ENCODE results near the gene NPR3.
A peak's percentile ranks its signal among the peaks of the same experiment; 100 is the strongest.

NPR3 gene

DNA sequence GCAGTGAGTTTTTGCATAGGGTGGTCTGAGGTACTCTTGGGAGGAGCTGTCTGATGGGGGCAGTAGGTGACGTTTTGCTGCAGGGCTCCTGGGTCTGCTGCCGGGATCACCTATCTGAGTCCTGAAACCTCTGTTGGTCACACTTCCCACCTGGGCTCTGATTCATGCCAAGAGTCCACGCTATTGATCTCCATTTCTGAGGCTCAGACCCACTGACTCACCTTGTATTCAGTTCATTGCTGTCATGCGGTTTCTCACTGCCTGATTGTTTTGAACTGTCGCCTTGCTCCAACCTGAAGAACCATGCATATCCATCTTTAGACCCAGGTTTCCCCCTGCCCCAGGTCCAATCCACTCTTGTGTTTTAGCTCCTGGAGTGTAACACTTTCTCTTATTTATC, 101.3 kb downstream of the NPR3 start:
- TF ChIP-seq, protein P1, sequence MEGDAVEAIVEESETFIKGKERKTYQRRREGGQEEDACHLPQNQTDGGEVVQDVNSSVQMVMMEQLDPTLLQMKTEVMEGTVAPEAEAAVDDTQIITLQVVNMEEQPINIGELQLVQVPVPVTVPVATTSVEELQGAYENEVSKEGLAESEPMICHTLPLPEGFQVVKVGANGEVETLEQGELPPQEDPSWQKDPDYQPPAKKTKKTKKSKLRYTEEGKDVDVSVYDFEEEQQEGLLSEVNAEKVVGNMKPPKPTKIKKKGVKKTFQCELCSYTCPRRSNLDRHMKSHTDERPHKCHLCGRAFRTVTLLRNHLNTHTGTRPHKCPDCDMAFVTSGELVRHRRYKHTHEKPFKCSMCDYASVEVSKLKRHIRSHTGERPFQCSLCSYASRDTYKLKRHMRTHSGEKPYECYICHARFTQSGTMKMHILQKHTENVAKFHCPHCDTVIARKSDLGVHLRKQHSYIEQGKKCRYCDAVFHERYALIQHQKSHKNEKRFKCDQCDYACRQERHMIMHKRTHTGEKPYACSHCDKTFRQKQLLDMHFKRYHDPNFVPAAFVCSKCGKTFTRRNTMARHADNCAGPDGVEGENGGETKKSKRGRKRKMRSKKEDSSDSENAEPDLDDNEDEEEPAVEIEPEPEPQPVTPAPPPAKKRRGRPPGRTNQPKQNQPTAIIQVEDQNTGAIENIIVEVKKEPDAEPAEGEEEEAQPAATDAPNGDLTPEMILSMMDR (IDR thresholded peaks at IDR 0.05; ENCODE audit: low read length, missing control alignments), result no peak
- H3K4me3 ChIP-seq (replicated peaks; ENCODE audit: low read depth, low read length), result no peak overlapping the region
- no peak for DNase-seq (ENCODE audit: low read depth)

DNA sequence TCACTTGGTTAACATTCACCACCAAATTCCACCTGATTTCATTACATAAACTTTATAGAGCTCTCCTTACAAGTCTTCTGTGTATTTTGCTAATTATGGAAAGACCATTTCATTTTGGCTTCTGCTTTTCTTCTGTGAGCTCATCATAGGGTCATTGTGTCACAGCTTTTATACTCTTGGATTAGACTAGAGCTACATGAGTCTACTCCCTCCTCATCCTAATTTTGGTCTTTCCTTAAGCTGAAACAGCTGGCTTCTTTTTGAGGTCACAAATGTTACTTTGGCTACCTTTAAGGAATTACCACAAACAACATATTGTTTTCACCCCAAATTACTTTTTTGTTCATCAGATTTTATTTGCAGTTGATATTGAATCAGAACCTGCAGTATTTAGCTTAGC, 103.0 kb downstream of the NPR3 start:
- TF ChIP-seq, protein P1 (IDR thresholded peaks at IDR 0.05; ENCODE audit: low read length, missing control alignments), result no peak
- no peak for DNase-seq (ENCODE audit: low read depth)
- H3K4me3 ChIP-seq (replicated peaks; ENCODE audit: low read depth, low read length), result no peak overlapping the region

DNA sequence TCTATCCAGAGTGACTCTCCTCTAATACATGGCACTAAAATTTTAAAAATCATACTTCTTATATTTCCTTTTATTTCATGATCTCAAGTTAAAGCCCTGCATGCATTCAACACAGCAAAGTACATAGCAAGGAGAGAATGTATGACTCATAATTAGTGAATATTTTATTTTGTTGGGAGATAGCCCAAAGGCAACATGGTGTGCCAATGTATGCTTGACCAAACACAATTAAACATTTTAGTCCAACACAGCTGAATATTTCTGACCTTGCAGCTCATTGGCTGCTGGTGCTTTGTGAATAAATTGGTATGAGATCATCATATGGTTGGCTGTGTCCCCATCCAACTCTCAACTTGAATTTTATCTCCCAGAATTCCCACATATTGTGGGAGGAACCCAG, 103.5 kb downstream of the NPR3 start:
- peak; percentile 58 for DNase-seq (ENCODE audit: low read depth)
- TF ChIP-seq, protein P1 (IDR thresholded peaks at IDR 0.05; ENCODE audit: low read length, missing control alignments), result no peak
- H3K4me3 ChIP-seq (replicated peaks; ENCODE audit: low read depth, low read length), result no peak overlapping the region

DNA sequence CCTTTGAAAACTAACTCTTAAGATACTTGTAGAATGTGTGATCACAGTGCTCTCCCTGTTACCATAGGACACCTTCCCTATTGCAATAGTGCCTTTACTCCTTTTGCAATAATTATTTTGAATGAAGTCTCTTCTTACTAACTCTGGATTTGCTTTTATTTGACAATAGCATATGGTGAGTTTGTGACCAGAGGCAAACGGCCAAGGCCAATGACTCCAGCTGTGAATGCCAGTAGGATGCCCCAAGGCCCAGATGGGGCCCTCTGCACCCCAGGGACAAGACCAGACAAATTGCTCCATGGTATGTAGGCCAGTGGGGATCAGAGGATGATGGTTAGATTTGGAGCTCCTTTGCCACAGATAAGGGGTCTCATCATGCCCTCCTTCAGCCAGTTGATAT, 116.9 kb downstream of the NPR3 start:
- TF ChIP-seq, protein P1 (IDR thresholded peaks at IDR 0.05; ENCODE audit: low read length, missing control alignments), result no peak
- no peak for DNase-seq (ENCODE audit: low read depth)
- H3K4me3 ChIP-seq (replicated peaks; ENCODE audit: low read depth, low read length), result no peak overlapping the region

DNA sequence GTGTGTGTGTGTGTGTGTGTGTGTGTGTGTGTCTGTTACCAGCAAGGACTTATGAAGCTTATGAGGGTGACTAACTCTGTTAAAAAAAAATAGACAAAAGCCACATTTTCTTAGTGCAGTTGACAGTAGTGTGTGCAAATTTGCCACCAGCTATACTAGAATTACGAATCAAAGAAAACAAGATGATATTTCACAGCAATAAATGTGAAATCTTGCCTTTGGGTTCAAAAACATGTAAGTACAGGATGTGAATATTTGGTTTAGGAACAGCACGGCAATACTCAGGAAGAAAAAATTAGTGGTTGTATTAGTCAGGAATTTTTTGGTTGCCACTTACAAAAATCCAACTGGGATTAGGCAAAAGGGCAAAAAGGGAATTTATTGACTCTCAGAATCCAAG, 117.4 kb downstream of the NPR3 start:
- no peak for DNase-seq (ENCODE audit: low read depth)
- H3K4me3 ChIP-seq (replicated peaks; ENCODE audit: low read depth, low read length), result no peak overlapping the region
- TF ChIP-seq, protein P1 (IDR thresholded peaks at IDR 0.05; ENCODE audit: low read length, missing control alignments), result no peak

DNA sequence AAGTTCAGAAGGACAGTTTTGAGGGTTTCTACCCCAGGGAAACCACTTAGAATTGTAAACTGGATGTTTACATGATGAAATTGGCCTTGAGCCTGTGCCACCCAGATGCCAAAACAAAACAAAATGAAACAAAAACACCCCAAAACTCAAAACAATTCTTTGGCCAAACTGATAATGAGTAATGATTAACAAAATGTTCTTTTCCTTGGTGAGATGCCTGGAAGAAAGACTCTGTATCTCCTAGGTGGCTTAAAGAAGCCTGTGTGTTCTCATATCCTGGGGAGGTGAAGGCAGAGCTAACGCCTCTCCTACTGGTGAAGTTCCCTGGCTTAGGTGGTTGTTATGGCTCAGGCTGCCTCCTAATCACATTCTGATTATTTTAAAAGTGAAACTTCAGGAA, 120.5 kb downstream of the NPR3 start:
- TF ChIP-seq, protein P1 (IDR thresholded peaks at IDR 0.05; ENCODE audit: low read length, missing control alignments), result no peak
- DNase-seq (ENCODE audit: low read depth), result no peak
- H3K4me3 ChIP-seq (replicated peaks; ENCODE audit: low read depth, low read length), result no peak overlapping the region

DNA sequence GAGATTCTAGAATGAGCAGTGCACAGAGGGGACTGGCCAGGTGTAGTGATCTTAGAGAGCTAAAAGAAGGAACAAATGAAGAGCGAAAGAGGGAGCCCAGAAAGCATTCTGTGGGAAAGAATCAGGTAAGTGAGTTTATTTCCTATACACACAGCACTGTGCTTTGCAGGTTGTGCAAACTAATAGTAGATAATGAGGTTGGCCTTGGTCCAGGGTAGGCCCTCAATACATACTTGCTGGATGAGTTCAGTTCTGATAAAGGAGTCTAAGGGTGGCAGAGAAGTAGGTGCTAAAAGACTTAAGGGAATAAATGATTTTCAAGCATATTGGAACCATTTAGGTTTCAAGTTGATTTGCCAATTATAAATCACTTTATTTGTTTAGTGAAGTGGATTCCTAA, 122.0 kb downstream of the NPR3 start:
- TF ChIP-seq, protein P1 (IDR thresholded peaks at IDR 0.05; ENCODE audit: low read length, missing control alignments), result no peak
- no peak for DNase-seq (ENCODE audit: low read depth)
- no peak overlapping the region for H3K4me3 ChIP-seq (replicated peaks; ENCODE audit: low read depth, low read length)
